Measurements from ENCODE around the gene RET. TPM values are rescaled to one million over a fixed set of nuclear protein-coding genes. Genes with fewer than 3 reads are reported as not detected.

The RET gene
- total RNA-seq, 4 donors from 2014 or later, result 0.51 to 1.2 (median 0.62) TPM

DNA sequence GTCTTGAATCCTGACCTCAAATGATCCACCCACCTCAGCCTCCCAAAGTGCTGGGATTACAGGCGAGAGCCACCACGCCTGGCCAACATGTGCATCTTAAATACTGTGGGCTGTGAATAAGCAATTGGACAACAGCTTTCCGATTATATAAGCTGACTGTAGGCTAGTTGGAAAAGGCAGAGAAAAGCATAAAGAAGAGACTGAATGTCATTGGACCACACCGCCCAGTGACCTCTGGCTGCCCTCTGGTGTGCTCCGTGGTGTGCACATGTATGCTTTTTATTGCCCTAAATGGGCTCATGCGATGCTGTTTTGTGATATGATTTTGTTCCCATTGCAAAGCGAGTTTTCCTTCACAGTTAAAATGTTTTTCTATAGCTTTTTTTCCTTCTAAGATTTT lies 46.0 kb downstream of the RET start:
- TF ChIP-seq, protein P1, sequence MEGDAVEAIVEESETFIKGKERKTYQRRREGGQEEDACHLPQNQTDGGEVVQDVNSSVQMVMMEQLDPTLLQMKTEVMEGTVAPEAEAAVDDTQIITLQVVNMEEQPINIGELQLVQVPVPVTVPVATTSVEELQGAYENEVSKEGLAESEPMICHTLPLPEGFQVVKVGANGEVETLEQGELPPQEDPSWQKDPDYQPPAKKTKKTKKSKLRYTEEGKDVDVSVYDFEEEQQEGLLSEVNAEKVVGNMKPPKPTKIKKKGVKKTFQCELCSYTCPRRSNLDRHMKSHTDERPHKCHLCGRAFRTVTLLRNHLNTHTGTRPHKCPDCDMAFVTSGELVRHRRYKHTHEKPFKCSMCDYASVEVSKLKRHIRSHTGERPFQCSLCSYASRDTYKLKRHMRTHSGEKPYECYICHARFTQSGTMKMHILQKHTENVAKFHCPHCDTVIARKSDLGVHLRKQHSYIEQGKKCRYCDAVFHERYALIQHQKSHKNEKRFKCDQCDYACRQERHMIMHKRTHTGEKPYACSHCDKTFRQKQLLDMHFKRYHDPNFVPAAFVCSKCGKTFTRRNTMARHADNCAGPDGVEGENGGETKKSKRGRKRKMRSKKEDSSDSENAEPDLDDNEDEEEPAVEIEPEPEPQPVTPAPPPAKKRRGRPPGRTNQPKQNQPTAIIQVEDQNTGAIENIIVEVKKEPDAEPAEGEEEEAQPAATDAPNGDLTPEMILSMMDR (IDR thresholded peaks at IDR 0.05 in 4 of 5, conservative IDR thresholded peaks at IDR 0.05 in 1 of 5), result no peak
- no peak for TF ChIP-seq POLR2A (IDR thresholded peaks at IDR 0.05)

DNA sequence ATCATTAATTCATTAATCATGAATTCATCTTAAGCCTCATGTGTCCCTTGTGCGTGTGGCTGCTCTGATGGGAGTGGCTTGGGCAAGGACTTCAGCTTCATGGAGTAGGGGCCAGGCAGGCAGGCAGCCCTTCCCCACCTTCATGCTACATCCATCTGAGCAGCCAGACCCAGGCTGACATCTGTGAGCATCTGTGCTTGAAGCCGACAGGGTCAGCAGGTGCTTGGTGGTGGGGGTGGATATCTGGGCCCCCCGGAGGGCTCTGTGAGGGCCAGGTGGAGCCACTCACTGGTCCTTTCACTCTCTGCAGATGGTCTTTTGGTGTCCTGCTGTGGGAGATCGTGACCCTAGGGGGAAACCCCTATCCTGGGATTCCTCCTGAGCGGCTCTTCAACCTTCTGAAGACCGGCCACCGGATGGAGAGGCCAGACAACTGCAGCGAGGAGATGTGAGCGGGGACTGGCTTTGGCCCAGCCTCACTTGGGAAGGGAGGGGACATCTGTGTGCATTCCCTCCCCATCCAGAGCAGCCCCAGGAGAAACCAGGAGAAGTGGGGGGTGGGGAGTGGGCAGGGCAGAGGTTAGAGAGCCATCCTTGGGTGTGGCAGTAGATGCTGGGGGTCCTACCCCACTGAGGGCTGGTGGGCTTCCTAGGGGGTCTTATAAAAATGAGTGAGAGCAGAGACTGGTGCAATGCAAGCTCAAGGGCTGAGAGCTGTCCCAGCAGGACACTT lies 46.7 kb downstream of the RET start:
- intact Hi-C loops (cut with DNase I; ENCODE audit: low total_unique reads), result no loop called here
- in situ Hi-C loops (cut with MboI; ENCODE audit: low sequenced_read_pairs in 4 of 4), result loop anchor here in 1 of 4 donors (25.0 kb wide), 2 partner anchors 261 to 361 kb away; no protein-coding TSS in a partner anchor
- no peaks in the 10 kb centered on the region for H3K4me1 ChIP-seq
- no peak overlapping the region for H3K27ac ChIP-seq
- H3K9me3 ChIP-seq, result no peaks in the 10 kb centered on the region
- H3K4me3 ChIP-seq, result no peak overlapping the region
- no peaks in the 10 kb centered on the region for H3K36me3 ChIP-seq
- TF ChIP-seq POLR2A (IDR thresholded peaks at IDR 0.05), result no peak
- TF ChIP-seq, protein P1 (IDR thresholded peaks at IDR 0.05 in 4 of 5, conservative IDR thresholded peaks at IDR 0.05 in 1 of 5), result no peak
- no peaks in the 10 kb centered on the region for H3K27me3 ChIP-seq
- ATAC-seq, result no peak
- no peak for DNase-seq

More for the DNA sequence above, 46.0 kb downstream of the RET start:
- Histone ChIP-seq H3K9me3 (no peaks in the 10 kb centered on the region), H3K4me1 (no peaks in the 10 kb centered on the region), H3K4me3 (no peak overlapping the region), H3K27ac (no peak overlapping the region), H3K36me3 (no peaks in the 10 kb centered on the region), H3K27me3 (no peaks in the 10 kb centered on the region)
- intact Hi-C loops (cut with DNase I; ENCODE audit: low total_unique reads), result no loop called here
- no peak for ATAC-seq
- DNase-seq, result no peak
- in situ Hi-C loops (cut with MboI; ENCODE audit: low sequenced_read_pairs in 4 of 4), result loop anchor here in 1 of 4 donors (25.0 kb wide), 2 partner anchors 261 to 361 kb away; no protein-coding TSS in a partner anchor

DNA sequence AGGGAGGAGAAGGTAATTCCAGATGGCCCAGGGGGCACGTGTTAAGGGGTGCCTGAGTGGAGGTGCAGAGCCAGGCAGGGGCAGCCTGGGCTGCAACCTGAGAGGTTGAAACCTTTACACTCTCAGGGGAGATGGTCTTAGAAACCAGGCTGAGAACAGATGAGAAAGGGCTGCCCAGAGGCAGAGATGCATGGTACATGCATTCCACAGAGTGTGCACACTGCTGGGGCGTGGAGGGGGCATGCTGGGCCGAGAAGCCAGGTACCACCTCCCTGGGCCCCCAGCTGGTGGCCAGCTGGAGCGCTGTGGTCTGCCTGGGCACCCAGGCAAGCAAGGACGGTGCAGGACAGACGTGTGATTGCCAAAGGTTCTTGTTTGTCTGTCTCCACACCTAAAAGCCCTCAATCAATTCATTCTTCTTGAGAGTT lies 47.2 kb downstream of the RET start:
- in situ Hi-C loops (cut with MboI; ENCODE audit: low sequenced_read_pairs in 4 of 4), result loop anchor here in 1 of 4 donors (25.0 kb wide), 2 partner anchors 262 to 362 kb away; no protein-coding TSS in a partner anchor

DNA sequence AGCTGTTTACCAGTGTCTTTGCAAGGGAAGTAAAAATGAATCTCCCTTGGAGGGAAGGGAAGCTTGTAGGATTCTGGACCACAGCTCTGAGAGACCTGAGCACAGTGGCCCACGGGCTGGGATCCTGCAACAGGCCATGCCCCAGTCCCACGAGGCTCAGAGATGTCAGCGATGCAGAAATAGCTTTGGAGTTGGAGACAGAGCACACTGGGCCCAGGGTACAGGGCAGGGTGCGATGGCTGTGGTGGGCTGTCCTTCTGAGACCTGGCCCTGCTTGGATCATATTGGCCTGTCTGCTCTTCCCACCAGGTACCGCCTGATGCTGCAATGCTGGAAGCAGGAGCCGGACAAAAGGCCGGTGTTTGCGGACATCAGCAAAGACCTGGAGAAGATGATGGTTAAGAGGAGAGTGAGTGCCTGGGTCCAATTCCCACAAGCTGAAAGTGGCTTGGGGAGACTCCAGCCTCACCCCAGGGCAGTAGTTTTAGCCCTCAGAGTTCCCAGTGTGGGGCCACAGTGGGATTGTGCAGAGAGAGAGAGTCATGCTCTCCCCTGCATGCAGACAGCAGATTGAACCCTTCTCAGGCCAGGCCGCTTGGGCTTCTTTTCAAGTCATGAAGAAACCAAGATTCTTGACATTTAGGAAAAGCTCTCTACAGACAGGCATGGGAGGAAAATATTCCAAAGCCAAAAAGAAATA lies 47.9 kb downstream of the RET start:
- no peak for TF ChIP-seq POLR2A (IDR thresholded peaks at IDR 0.05)
- TF ChIP-seq, protein P1 (IDR thresholded peaks at IDR 0.05 in 4 of 5, conservative IDR thresholded peaks at IDR 0.05 in 1 of 5), result no peak
- H3K4me1 ChIP-seq, result no peaks in the 10 kb centered on the region
- DNase-seq, result no peak

More for the DNA sequence above, 47.2 kb downstream of the RET start:
- intact Hi-C loops (cut with DNase I; ENCODE audit: low total_unique reads), result no loop called here
- TF ChIP-seq POLR2A (IDR thresholded peaks at IDR 0.05), result no peak
- TF ChIP-seq, protein P1 (IDR thresholded peaks at IDR 0.05 in 4 of 5, conservative IDR thresholded peaks at IDR 0.05 in 1 of 5), result no peak
- DNase-seq, result no peak
- Histone ChIP-seq H3K9me3 (no peaks in the 10 kb centered on the region), H3K4me1 (no peaks in the 10 kb centered on the region), H3K27me3 (no peaks in the 10 kb centered on the region), H3K36me3 (no peaks in the 10 kb centered on the region), H3K27ac (no peak overlapping the region), H3K4me3 (no peak overlapping the region)
- ATAC-seq, result no peak

More for the DNA sequence above, 47.9 kb downstream of the RET start:
- no peak overlapping the region for H3K4me3 ChIP-seq
- H3K36me3 ChIP-seq, result no peaks in the 10 kb centered on the region
- ATAC-seq, result no peak
- intact Hi-C loops (cut with DNase I; ENCODE audit: low total_unique reads), result no loop called here
- no peaks in the 10 kb centered on the region for H3K27me3 ChIP-seq
- H3K27ac ChIP-seq, result no peak overlapping the region
- no peaks in the 10 kb centered on the region for H3K9me3 ChIP-seq
- in situ Hi-C loops (cut with MboI; ENCODE audit: low sequenced_read_pairs in 4 of 4), result loop anchor here in 1 of 4 donors (25.0 kb wide), 2 partner anchors 262 to 362 kb away; no protein-coding TSS in a partner anchor
